WTC11 (cell line): ENCODE results near the gene FOXP1. TPM values are rescaled to one million over a fixed set of nuclear protein-coding genes. Genes with fewer than 3 reads are reported as not detected.

Source experiments
- ATAC-seq: fragments of 200-7000 bp; cut with Tn5 transposase; 2 replicates; pipeline ENCODE4 v1.10.0; 2021; ENCODE audit warnings: mild to moderate bottlenecking, moderate library complexity
- CTCF ChIA-PET: fragments of 300-600 bp; sonication (Branson Sonifier 250); formaldehyde crosslinking; loops from one replicate; lab custom pipeline; 2021; ENCODE audit warnings: antibody characterized with exemption; lab: Charles Lee
- POLR2A ChIA-PET: fragments of 350-600 bp; sonication (Branson Sonifier 250); formaldehyde crosslinking; loops from one replicate; lab custom pipeline; 2021; ENCODE audit warnings: antibody characterized with exemption; lab: Charles Lee
- DNase-seq: peaks from one replicate; pipeline ENCODE4 v3.0.0; 2021; ENCODE audit warnings: low spot score
- H3K27ac Mint-ChIP-seq: 2 replicates; pipeline ENCODE4 v1.8.0; 2021; ENCODE audit warnings: mixed read lengths
- H3K27me3 Mint-ChIP-seq: 2 replicates; pipeline ENCODE4 v1.8.0; 2021; ENCODE audit warnings: low read depth, mild to moderate bottlenecking, moderate library complexity, mixed read lengths
- H3K36me3 Mint-ChIP-seq: 2 replicates; pipeline ENCODE4 v1.8.0; 2021; ENCODE audit warnings: mixed read lengths
- H3K4me1 Mint-ChIP-seq: 2 replicates; pipeline ENCODE4 v1.8.0; 2022; ENCODE audit warnings: mixed read lengths
- H3K4me3 Mint-ChIP-seq: 2 replicates; pipeline ENCODE4 v1.8.0; 2021; ENCODE audit warnings: mild to moderate bottlenecking, moderate library complexity, mixed read lengths
- H3K9me3 Mint-ChIP-seq: 2 replicates; pipeline ENCODE4 v1.8.0; 2021; ENCODE audit warnings: mixed read lengths
- AR ChIP-seq: fragments of 250-450 bp; sonication (Bioruptor Pico); IDR thresholded peaks from 2 replicates; pipeline ENCODE4 v1.9.0; 2021; ENCODE audit warnings: mild to moderate bottlenecking
- CTCF ChIP-seq: fragments of 200-600 bp; IDR thresholded peaks from 2 replicates; pipeline ENCODE4 v1.8.0; 2022; ENCODE audit warnings: antibody characterized with exemption
- ERG ChIP-seq: fragments of 250-450 bp; sonication (Bioruptor Pico); IDR thresholded peaks from 2 replicates; pipeline ENCODE4 v1.8.0; 2021; ENCODE audit warnings: mild to moderate bottlenecking
- FOXJ3 ChIP-seq: sonication (generic); formaldehyde crosslinking; IDR thresholded peaks from 2 replicates; pipeline ENCODE4 v1.9.0; 2021; ENCODE audit warnings: missing genetic modification reagents, mild to moderate bottlenecking, borderline replicate concordance
- FOXP4 ChIP-seq: sonication (generic); formaldehyde crosslinking; IDR thresholded peaks from 2 replicates; pipeline ENCODE4 v1.8.0; 2022; ENCODE audit warnings: mild to moderate bottlenecking, missing genetic modification reagents
- GTF2I ChIP-seq: fragments of 250-450 bp; sonication (Bioruptor Pico); conservative IDR thresholded peaks from 2 replicates; pipeline ENCODE4 v1.4.0; 2021; ENCODE audit warnings: mild to moderate bottlenecking
- HMGXB4 ChIP-seq: sonication (generic); formaldehyde crosslinking; IDR thresholded peaks from 2 replicates; pipeline ENCODE4 v1.8.1; 2023; ENCODE audit warnings: mild to moderate bottlenecking, moderate library complexity, missing genetic modification reagents
- JUN ChIP-seq: sonication (generic); formaldehyde crosslinking; IDR thresholded peaks from 2 replicates; pipeline ENCODE4 v1.8.0; 2023; ENCODE audit warnings: mild to moderate bottlenecking, missing genetic modification reagents
- RORB ChIP-seq: fragments of 250-450 bp; sonication (Bioruptor Pico); IDR thresholded peaks from 2 replicates; pipeline ENCODE4 v1.9.0; 2021; ENCODE audit warnings: mild to moderate bottlenecking
- SMAD3 ChIP-seq: sonication (generic); formaldehyde crosslinking; IDR thresholded peaks from 2 replicates; pipeline ENCODE4 v1.8.0; 2022; ENCODE audit warnings: missing genetic modification reagents, mild to moderate bottlenecking, borderline replicate concordance
- TEAD4 ChIP-seq: sonication (generic); formaldehyde crosslinking; IDR thresholded peaks from 2 replicates; pipeline ENCODE4 v1.8.0; 2022; ENCODE audit warnings: mild to moderate bottlenecking, missing genetic modification reagents
- USF1 ChIP-seq: sonication (generic); formaldehyde crosslinking; IDR thresholded peaks from 2 replicates; pipeline ENCODE4 v1.8.0; 2022; ENCODE audit warnings: mild to moderate bottlenecking, missing genetic modification reagents
- ZNF396 ChIP-seq: fragments of 250-450 bp; sonication (Bioruptor Pico); IDR thresholded peaks from 2 replicates; pipeline ENCODE4 v1.8.0; 2021; ENCODE audit warnings: mild to moderate bottlenecking, moderate library complexity, borderline replicate concordance
- ZNF532 ChIP-seq: fragments of 250-450 bp; sonication (Bioruptor Pico); IDR thresholded peaks from 2 replicates; pipeline ENCODE4 v1.9.0; 2021; ENCODE audit warnings: mild to moderate bottlenecking, borderline replicate concordance
- total RNA-seq: library from RNA; stranded (reverse); gene quantifications from 3 replicates; pipeline ENCODE4 v1.2.3, GENCODE V29; 2021

The FOXP1 gene
- total RNA-seq, 1 experiment from 2014 or later, result 25.8 TPM

- TF ChIP-seq USF1 (CRISPR knock-in tag) (no peak), HMGXB4 (CRISPR knock-in tag) (no peak), ZNF396 (no peak)
Observed at GRCh38 chr3:70930066-70930465, 653.5 kb downstream of the FOXP1 start (continued).

- H3K9me3 Mint-ChIP-seq, result peaks cover 25% of the 10 kb centered on the region
- POLR2A ChIA-PET, result no interaction called here
- TF ChIP-seq ZNF532 (CRISPR knock-in tag) (no peak), ERG (CRISPR knock-in tag) (no peak), TEAD4 (CRISPR knock-in tag) (no peak), CTCF (no peak), SMAD3 (CRISPR knock-in tag) (no peak)
- H3K4me3 Mint-ChIP-seq, result no peak overlapping the region
- 0 out of 2 replicates have a peak, but pooled peaks cover 7% of the 10 kb centered on the region for H3K36me3 Mint-ChIP-seq
- H3K4me1 Mint-ChIP-seq, result no peaks in the 10 kb centered on the region
- no peak for DNase-seq
- ATAC-seq, result no peak
- H3K27me3 Mint-ChIP-seq, result no peaks in the 10 kb centered on the region; the same call in 1 of the 2 replicates
- H3K27ac Mint-ChIP-seq, result no peak overlapping the region
- CTCF ChIA-PET, result no interaction called here
Observed at GRCh38 chr3:70927239-70927638, 656.3 kb downstream of the FOXP1 start.

GRCh38 chr3:70926835-70927234, 656.7 kb downstream of the FOXP1 start:
- POLR2A ChIA-PET, result no interaction called here
- TF ChIP-seq JUN (CRISPR knock-in tag), result no peak
- no peak for TF ChIP-seq AR (CRISPR knock-in tag)
- no peak for TF ChIP-seq FOXP4 (CRISPR knock-in tag)
- TF ChIP-seq RORB (CRISPR knock-in tag), result no peak
- TF ChIP-seq FOXJ3 (CRISPR knock-in tag), result no peak
- no peak for TF ChIP-seq GTF2I (CRISPR knock-in tag)
- TF ChIP-seq, all 79 proteins: peak for 0
- no peaks in the 10 kb centered on the region; the same call in 1 of the 2 replicates for H3K27me3 Mint-ChIP-seq
- DNase-seq (no peak), ATAC-seq (no peak)
- no peak overlapping the region for H3K27ac Mint-ChIP-seq
- no peaks in the 10 kb centered on the region for H3K4me1 Mint-ChIP-seq
- CTCF ChIA-PET, result no interaction called here
- no peak overlapping the region for H3K4me3 Mint-ChIP-seq
- H3K9me3 Mint-ChIP-seq, result peaks cover 25% of the 10 kb centered on the region
- 0 out of 2 replicates have a peak, but pooled peaks cover 7% of the 10 kb centered on the region for H3K36me3 Mint-ChIP-seq
